HEK293 (cell line): ENCODE results near the gene SMIM7.

Source experiments
- CTCF ChIA-PET: fragments of 350-600 bp; formaldehyde crosslinking; extraction: SDS; loops from one replicate; lab custom pipeline; 2021; ENCODE audit warnings: antibody characterized with exemption; lab: Yijun Ruan, JAX
- POLR2A ChIA-PET: fragments of 300-600 bp; formaldehyde crosslinking; extraction: SDS; loops from one replicate; lab custom pipeline; 2020; ENCODE audit warnings: antibody characterized with exemption, inconsistent platforms; lab: Yijun Ruan, JAX
- H3K27ac ChIP-seq: fragments of 200-500 bp; sonication (Bioruptor generic); 2 replicates; pipeline ENCODE4 v1.5.1; 2014; ENCODE audit warnings: low read depth, low read length, control low read depth, inconsistent platforms; ENCODE audit errors: extremely low read depth
- H3K36me3 ChIP-seq, 2 experiments: fragments of 200-500 bp in 1 of 2; sonication (Bioruptor generic) in 1 of 2; 1 replicate in 1 of 2; 2 replicates in 1 of 2; pipeline ENCODE4 v1.5.1; 2014 to 2017; ENCODE audit warnings: inconsistent platforms in 2 of 2, low read length in 2 of 2; ENCODE audit not compliant: control insufficient read depth in 2 of 2, insufficient read depth in 1 of 2
- H3K4me1 ChIP-seq: fragments of 200-500 bp; sonication (Bioruptor generic); 2 replicates; pipeline ENCODE4 v1.5.1; 2014; ENCODE audit warnings: mild to moderate bottlenecking, low read length, inconsistent platforms; ENCODE audit not compliant: control insufficient read depth, insufficient read depth
- H3K4me3 ChIP-seq: 2 replicates; pipeline ENCODE4 v1.5.1; 2011; ENCODE audit warnings: low read depth, mild to moderate bottlenecking, control low read depth, low read length, moderate library complexity
- H3K9me3 ChIP-seq: fragments of 200-500 bp; sonication (Bioruptor generic); 2 replicates; pipeline ENCODE4 v1.5.1; 2014; ENCODE audit warnings: low read depth, low read length, inconsistent platforms; ENCODE audit not compliant: control insufficient read depth, insufficient read depth
- BCL6B ChIP-seq: fragments of 450-650 bp; formaldehyde crosslinking; IDR thresholded peaks from 2 replicates; pipeline ENCODE4 v1.5.1; 2017; ENCODE audit warnings: missing biosample characterization, missing genetic modification characterization
- EGR2 ChIP-seq: fragments of 450-650 bp; formaldehyde crosslinking; IDR thresholded peaks from 2 replicates; pipeline ENCODE4 v1.5.1; 2016; ENCODE audit warnings: low read depth, missing biosample characterization, missing genetic modification characterization
- INSM2 ChIP-seq: fragments of 450-650 bp; formaldehyde crosslinking; IDR thresholded peaks from 2 replicates; pipeline ENCODE4 v1.5.1; 2016; ENCODE audit warnings: missing biosample characterization, missing genetic modification characterization
- PRDM1 ChIP-seq: fragments of 450-650 bp; formaldehyde crosslinking; IDR thresholded peaks from 2 replicates; pipeline ENCODE4; 2016; ENCODE audit warnings: missing biosample characterization, missing genetic modification characterization
- PRDM4 ChIP-seq: fragments of 450-650 bp; formaldehyde crosslinking; IDR thresholded peaks from 2 replicates; pipeline ENCODE4 v1.5.1; 2017; ENCODE audit warnings: missing biosample characterization, missing genetic modification characterization
- REPIN1 ChIP-seq: fragments of 450-650 bp; formaldehyde crosslinking; IDR thresholded peaks from 2 replicates; pipeline ENCODE4 v1.5.1; 2017; ENCODE audit warnings: missing biosample characterization, missing genetic modification characterization, low read depth
- SCRT2 ChIP-seq: fragments of 450-650 bp; formaldehyde crosslinking; IDR thresholded peaks from 2 replicates; pipeline ENCODE4 v1.5.1; 2016; ENCODE audit warnings: missing biosample characterization, missing genetic modification characterization
- ZFHX2 ChIP-seq: fragments of 450-650 bp; formaldehyde crosslinking; conservative IDR thresholded peaks from 2 replicates; pipeline ENCODE4 v1.5.1; 2016; ENCODE audit warnings: missing biosample characterization, missing genetic modification characterization
- ZNF239 ChIP-seq: fragments of 450-650 bp; formaldehyde crosslinking; IDR thresholded peaks from 2 replicates; pipeline ENCODE4 v1.5.1; 2016; ENCODE audit warnings: missing biosample characterization, missing genetic modification characterization
- ZNF335 ChIP-seq: fragments of 450-650 bp; formaldehyde crosslinking; conservative IDR thresholded peaks from 2 replicates; pipeline ENCODE4 v1.5.1; 2016; ENCODE audit warnings: missing biosample characterization, missing genetic modification characterization
- ZNF473 ChIP-seq: fragments of 450-650 bp; formaldehyde crosslinking; IDR thresholded peaks from 2 replicates; pipeline ENCODE4 v1.5.1; 2017; ENCODE audit warnings: missing biosample characterization, missing genetic modification characterization
- ZNF529 ChIP-seq: fragments of 450-650 bp; formaldehyde crosslinking; IDR thresholded peaks from 2 replicates; pipeline ENCODE4 v1.5.1; 2017; ENCODE audit warnings: missing genetic modification characterization, missing biosample characterization; ENCODE audit not compliant: insufficient replicate concordance
- ZNF585B ChIP-seq: fragments of 450-650 bp; formaldehyde crosslinking; IDR thresholded peaks from 2 replicates; pipeline ENCODE4 v1.5.1; 2016; ENCODE audit warnings: missing biosample characterization, missing genetic modification characterization
- ZNF621 ChIP-seq: fragments of 450-650 bp; formaldehyde crosslinking; IDR thresholded peaks from 2 replicates; pipeline ENCODE4 v1.5.1; 2017; ENCODE audit warnings: missing biosample characterization, missing genetic modification characterization
- ZNF626 ChIP-seq: fragments of 450-650 bp; sonication (Bioruptor Pico); formaldehyde crosslinking; IDR thresholded peaks from 2 replicates; pipeline ENCODE4 v1.5.1; 2018; ENCODE audit warnings: missing biosample characterization, missing genetic modification characterization, inconsistent platforms
- ZNF704 ChIP-seq: fragments of 450-650 bp; formaldehyde crosslinking; IDR thresholded peaks from 2 replicates; pipeline ENCODE4 v1.5.1; 2016; ENCODE audit warnings: missing biosample characterization, missing genetic modification characterization
- ZNF76 ChIP-seq: fragments of 450-650 bp; formaldehyde crosslinking; IDR thresholded peaks from 2 replicates; pipeline ENCODE4; 2016; ENCODE audit warnings: low read depth, missing biosample characterization, missing genetic modification characterization, borderline replicate concordance
- ZNF843 ChIP-seq: fragments of 450-650 bp; formaldehyde crosslinking; IDR thresholded peaks from 2 replicates; pipeline ENCODE4 v1.5.1; 2016; ENCODE audit warnings: missing biosample characterization, missing genetic modification characterization
- TF ChIP-seq, protein P1 (sequence below): fragments of 450-650 bp; formaldehyde crosslinking; IDR thresholded peaks from 2 replicates; pipeline ENCODE4 v1.5.1; 2016; ENCODE audit warnings: missing biosample characterization, missing genetic modification characterization
- TF ChIP-seq, protein P2 (sequence below): fragments of 450-650 bp; formaldehyde crosslinking; IDR thresholded peaks from 2 replicates; pipeline ENCODE4 v1.5.1; 2016; ENCODE audit warnings: missing biosample characterization, missing genetic modification characterization

The SMIM7 gene

GRCh38 chr19:16604615-16605014, 55.3 kb downstream of the SMIM7 start:
- no peak overlapping the region for H3K27ac ChIP-seq
- peak; percentile 76 for TF ChIP-seq SCRT2
- TF ChIP-seq, protein P1, sequence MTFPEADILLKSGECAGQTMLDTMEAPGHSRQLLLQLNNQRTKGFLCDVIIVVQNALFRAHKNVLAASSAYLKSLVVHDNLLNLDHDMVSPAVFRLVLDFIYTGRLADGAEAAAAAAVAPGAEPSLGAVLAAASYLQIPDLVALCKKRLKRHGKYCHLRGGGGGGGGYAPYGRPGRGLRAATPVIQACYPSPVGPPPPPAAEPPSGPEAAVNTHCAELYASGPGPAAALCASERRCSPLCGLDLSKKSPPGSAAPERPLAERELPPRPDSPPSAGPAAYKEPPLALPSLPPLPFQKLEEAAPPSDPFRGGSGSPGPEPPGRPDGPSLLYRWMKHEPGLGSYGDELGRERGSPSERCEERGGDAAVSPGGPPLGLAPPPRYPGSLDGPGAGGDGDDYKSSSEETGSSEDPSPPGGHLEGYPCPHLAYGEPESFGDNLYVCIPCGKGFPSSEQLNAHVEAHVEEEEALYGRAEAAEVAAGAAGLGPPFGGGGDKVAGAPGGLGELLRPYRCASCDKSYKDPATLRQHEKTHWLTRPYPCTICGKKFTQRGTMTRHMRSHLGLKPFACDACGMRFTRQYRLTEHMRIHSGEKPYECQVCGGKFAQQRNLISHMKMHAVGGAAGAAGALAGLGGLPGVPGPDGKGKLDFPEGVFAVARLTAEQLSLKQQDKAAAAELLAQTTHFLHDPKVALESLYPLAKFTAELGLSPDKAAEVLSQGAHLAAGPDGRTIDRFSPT (tag by site-specific recombination): no peak
- TF ChIP-seq ZNF621: no peak
- TF ChIP-seq INSM2 (tag by site-specific recombination): no peak
- no peak for TF ChIP-seq REPIN1 (tag by site-specific recombination)
- TF ChIP-seq, all 188 proteins: peak for 1
- CTCF ChIA-PET: no interaction called here
- no peaks in the 10 kb centered on the region for H3K36me3 ChIP-seq
- H3K4me1 ChIP-seq: peaks cover 17% of the 10 kb centered on the region
- no peaks in the 10 kb centered on the region for H3K9me3 ChIP-seq
- no peak overlapping the region for H3K4me3 ChIP-seq
- POLR2A ChIA-PET: no interaction called here

- TF ChIP-seq ZFHX2 (tag by site-specific recombination) (peak; percentile 55), EGR2 (tag by site-specific recombination) (peak; percentile 66), BCL6B (tag by site-specific recombination) (no peak), ZNF626 (tag by site-specific recombination) (no peak), ZNF76 (tag by site-specific recombination) (no peak), ZNF335 (tag by site-specific recombination) (0 out of 2 replicates have a peak, but pooled peaks have one; percentile 8), ZNF529 (tag by site-specific recombination) (no peak)
- TF ChIP-seq, protein P2, sequence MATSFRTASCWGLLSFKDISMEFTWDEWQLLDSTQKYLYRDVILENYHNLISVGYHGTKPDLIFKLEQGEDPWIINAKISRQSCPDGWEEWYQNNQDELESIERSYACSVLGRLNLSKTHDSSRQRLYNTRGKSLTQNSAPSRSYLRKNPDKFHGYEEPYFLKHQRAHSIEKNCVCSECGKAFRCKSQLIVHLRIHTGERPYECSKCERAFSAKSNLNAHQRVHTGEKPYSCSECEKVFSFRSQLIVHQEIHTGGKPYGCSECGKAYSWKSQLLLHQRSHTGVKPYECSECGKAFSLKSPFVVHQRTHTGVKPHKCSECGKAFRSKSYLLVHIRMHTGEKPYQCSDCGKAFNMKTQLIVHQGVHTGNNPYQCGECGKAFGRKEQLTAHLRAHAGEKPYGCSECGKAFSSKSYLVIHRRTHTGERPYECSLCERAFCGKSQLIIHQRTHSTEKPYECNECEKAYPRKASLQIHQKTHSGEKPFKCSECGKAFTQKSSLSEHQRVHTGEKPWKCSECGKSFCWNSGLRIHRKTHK (tag by site-specific recombination): no peak
- Histone ChIP-seq H3K4me1 (peaks cover 4% of the 10 kb centered on the region; the same call in 1 of the 2 replicates), H3K4me3 (no peak overlapping the region), H3K27ac (no peak overlapping the region), H3K36me3 (no peaks in the 10 kb centered on the region), H3K9me3 (no peaks in the 10 kb centered on the region)
- ChIA-PET POLR2A (interaction anchor here (1.1 kb wide), 1 partner anchor 31 kb away, joined by 3 read pairs; the partner anchor contains the start of gene SLC35E1), CTCF (no interaction called here)
Observed at GRCh38 chr19:16603090-16603489, 56.9 kb downstream of the SMIM7 start.

GRCh38 chr19:16601378-16602052, 58.4 kb downstream of the SMIM7 start:
- POLR2A ChIA-PET: interaction anchor here (1.7 kb wide), 1 partner anchor 14 kb away, joined by 4 read pairs; no protein-coding TSS in a partner anchor
- TF ChIP-seq ZNF239 (tag by site-specific recombination) (no peak), ZNF585B (tag by site-specific recombination) (no peak), ZNF843 (no peak), PRDM4 (no peak), ZNF704 (no peak), ZNF473 (no peak), PRDM1 (tag by site-specific recombination) (no peak)

More at GRCh38 chr19:16601378-16602052, 58.4 kb downstream of the SMIM7 start:
- Histone ChIP-seq H3K36me3 (no peaks in the 10 kb centered on the region), H3K27ac (no peak overlapping the region), H3K9me3 (no peaks in the 10 kb centered on the region), H3K4me3 (no peak overlapping the region), H3K4me1 (no peaks in the 10 kb centered on the region)
- CTCF ChIA-PET: no interaction called here
